GM10847 (cell line): ENCODE data around the gene ZNRF2.

Source experiments
- POLR2A ChIP-seq: IDR thresholded peaks from 2 replicates; pipeline ENCODE4 v1.6.1; 2011; ENCODE audit not compliant: insufficient read length; ENCODE audit errors: extremely low read depth

Gene ZNRF2

GRCh38 chr7:30253796-30254165 is 30.6 kb upstream of the ZNRF2 start:
- no peak for TF ChIP-seq POLR2A

GRCh38 chr7:30254248-30254647 is 30.1 kb upstream of the ZNRF2 start:
- no peak for TF ChIP-seq POLR2A

GRCh38 chr7:30254717-30255063 is 29.7 kb upstream of the ZNRF2 start:
- TF ChIP-seq POLR2A = no peak

GRCh38 chr7:30255064-30255769 is 29.2 kb upstream of the ZNRF2 start:
- no peak for TF ChIP-seq POLR2A

- TF ChIP-seq POLR2A = no peak
Observed at GRCh38 chr7:30256349-30256858, 28.0 kb upstream of the ZNRF2 start.

DNA sequence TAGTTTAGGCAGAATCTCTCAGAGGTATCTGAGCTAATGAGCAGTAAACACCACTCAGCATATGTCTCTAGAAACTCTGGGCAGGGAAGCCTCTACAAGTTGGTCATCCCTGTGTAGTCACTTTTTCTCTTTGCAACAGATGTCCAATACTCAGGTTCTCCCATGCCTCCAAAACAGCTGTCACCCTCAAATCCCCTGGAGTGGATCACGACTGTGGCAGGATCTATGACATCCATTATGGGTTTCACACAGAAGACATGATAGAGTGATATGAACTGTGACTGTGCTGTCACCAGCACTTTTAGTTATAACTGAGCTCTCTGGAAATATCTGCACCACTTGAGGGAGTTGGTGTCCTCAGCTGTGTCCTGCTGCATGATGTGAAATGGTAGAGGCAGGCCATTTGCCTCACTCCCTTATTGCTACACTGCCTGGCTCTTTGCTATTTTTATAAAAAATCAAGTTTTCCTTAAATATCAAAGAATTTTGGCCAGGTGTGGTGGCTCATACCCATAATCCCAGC is 24.1 kb upstream of the ZNRF2 start:
- TF ChIP-seq POLR2A = no peak

GRCh38 chr7:30263090-30263710 is 21.2 kb upstream of the ZNRF2 start:
- TF ChIP-seq POLR2A = no peak

DNA sequence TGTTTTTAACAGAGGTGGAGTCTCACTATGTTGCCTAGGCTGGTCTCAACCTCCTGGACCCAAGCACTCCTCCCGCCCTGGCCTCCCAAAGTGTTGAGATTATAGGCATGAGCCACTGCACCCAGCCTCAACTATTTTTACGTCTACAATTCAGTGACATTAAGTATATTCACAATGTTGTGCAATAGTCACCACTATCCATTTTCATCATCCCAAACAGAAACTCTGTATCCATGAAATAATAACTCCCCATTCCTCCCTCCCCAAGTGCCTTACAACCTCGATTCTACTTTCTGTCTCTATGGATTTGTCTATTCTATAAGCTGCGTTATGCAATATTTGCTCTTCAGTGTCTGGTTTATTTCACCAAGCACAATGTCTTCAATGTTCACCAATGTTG is 20.3 kb upstream of the ZNRF2 start:
- TF ChIP-seq POLR2A = no peak

GRCh38 chr7:30266686-30267085 is 17.7 kb upstream of the ZNRF2 start:
- no peak for TF ChIP-seq POLR2A

- no peak for TF ChIP-seq POLR2A
Observed at GRCh38 chr7:30268586-30268985, 15.8 kb upstream of the ZNRF2 start.

DNA sequence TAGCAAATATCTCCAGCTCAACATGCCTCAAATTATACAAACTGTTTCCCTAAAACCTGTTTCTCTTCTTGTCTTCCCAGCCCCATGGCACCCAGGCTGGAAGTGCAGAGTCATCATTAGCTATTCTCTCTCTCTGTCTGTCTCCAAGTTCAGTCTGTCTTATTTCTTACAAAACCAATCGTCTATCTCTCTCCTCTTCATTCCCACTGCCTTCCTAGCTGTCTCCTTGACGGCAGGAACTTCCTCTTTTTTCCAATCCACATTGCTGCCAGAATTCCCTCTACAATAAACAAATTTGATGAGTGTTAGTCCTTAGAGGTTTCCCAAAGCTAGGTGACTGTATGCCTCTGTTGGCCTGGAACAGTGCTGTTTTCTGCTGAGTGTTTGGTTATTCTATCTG is 14.9 kb upstream of the ZNRF2 start:
- no peak for TF ChIP-seq POLR2A

- no peak for TF ChIP-seq POLR2A
Observed at GRCh38 chr7:30270921-30271320, 13.5 kb upstream of the ZNRF2 start.

DNA sequence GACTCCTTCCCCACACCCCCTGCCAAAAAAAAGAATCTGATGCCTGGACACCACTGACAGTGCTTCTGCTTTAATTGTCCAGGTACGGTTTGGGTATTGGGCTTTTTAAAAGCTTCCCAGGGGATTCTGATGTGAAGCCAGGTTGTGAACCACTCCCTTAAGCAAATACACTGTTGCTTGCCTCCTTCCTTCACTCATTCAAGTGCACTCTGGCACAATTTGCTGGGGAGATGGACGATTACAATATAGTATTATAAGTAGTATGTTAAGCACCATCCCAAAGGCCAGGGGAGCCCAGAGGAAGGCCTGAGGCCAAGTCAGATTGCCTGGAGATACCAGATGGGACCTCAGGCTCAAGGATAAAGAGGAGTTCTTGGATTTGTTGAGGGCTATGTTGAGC is 12.3 kb upstream of the ZNRF2 start:
- TF ChIP-seq POLR2A = no peak

DNA sequence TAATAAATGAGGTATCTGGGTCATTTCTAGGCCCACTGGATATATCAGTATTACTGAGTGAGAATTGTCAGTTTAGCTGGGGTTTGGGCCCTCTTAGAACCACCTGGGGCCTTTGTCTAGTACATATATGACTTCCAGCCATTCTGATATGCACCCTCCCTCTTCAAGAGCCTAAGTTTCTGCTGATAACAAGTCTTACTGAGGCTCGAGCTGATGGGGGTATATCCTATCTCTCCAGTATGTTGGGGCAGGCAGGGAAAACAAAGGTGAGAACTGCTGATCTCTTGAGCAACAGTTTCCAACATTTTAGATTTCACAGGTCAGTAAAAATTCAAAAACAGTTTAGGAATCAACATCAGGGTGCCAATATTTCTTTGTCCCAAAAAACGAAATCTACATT is 10.8 kb upstream of the ZNRF2 start:
- TF ChIP-seq POLR2A = no peak

GRCh38 chr7:30274641-30275040 is 9.8 kb upstream of the ZNRF2 start:
- TF ChIP-seq POLR2A = no peak

DNA sequence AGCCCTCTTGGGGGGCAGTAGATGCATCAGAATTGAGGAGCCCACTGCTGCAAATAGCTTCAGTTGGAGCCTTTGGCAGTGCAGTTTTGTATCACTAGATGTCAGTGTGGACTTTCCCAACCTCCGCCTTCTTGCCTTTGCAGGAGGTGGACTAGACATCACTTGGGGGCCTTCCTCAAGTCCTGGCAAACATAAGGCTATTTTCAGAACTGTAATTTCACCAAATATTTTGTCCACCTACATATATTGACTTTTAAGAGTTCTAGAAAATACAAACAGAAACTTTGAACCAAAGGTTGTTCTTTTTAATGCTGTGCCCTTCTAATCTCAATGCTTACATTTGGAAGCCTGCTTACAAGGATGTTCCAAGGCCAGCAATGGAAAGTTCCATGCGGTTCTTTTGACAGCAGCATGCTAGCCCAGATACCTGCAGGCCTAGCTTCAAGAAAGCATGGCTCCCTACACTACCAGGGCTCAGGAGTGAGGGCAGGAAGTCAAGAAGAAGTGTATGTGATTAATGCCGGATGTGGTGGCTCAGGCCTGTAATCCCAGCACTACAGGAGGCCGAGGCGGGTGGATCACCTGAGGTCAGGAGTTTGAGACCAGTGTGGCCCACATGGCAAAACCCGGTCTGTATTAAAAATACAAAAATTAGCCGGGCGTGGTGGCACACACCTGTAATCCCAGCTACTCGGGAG is 8.0 kb upstream of the ZNRF2 start:
- no peak for TF ChIP-seq POLR2A
